Esophagus muscularis mucosa (tissue), 4 donors: ENCODE data around the gene SLC6A9. TPM values are rescaled to one million over a fixed set of nuclear protein-coding genes. Genes with fewer than 3 reads are reported as not detected.

ENCODE experiments used
- DNase-seq: peaks from one replicate; pipeline ENCODE4 v3.0.0-alpha.2; 2017; ENCODE audit errors: extremely low spot score
- H3K27ac ChIP-seq, 4 donors: fragments of 200-600 bp; sonication (generic); replicated peaks in 1 of 4; 1 replicate in 3 of 4; 2 replicates in 1 of 4; pipeline ENCODE4 v1.5.1; 2016 to 2019; ENCODE audit warnings: mild to moderate bottlenecking in 1 of 4
- H3K27me3 ChIP-seq, 4 donors: fragments of 200-600 bp; sonication (generic); one replicate each; pipeline versions ENCODE4 v1.5.1 to v1.6.0; 2016 to 2019
- H3K36me3 ChIP-seq, 4 donors: fragments of 200-600 bp; sonication (generic); one replicate each; pipeline ENCODE4 v1.5.1; 2016 to 2019
- H3K4me1 ChIP-seq, 4 donors: fragments of 200-600 bp; sonication (generic); one replicate each; pipeline ENCODE4 v1.5.1; 2016 to 2019
- H3K4me3 ChIP-seq, 4 donors: fragments of 200-600 bp; sonication (generic); 1 replicate in 2 of 4; 2 replicates in 2 of 4; pipeline ENCODE4 v1.5.1; 2016 to 2019; ENCODE audit warnings: mild to moderate bottlenecking in 4 of 4, moderate library complexity in 1 of 4
- H3K9me3 ChIP-seq, 4 donors: fragments of 200-600 bp; sonication (generic); 1 replicate in 3 of 4; 2 replicates in 1 of 4; pipeline ENCODE4 v1.5.1; 2016 to 2019
- CTCF ChIP-seq, 3 experiments: fragments of 200-600 bp in 2 of 3; fragments of 450-650 bp in 1 of 3; sonication (generic) in 2 of 3; IDR thresholded peaks; one replicate each; pipeline ENCODE4 v1.5.1; 2017 to 2019; ENCODE audit warnings: antibody characterized with exemption in 3 of 3, mild to moderate bottlenecking in 2 of 3, moderate library complexity in 1 of 3
- EP300 ChIP-seq: sonication (generic); formaldehyde crosslinking; IDR thresholded peaks from one replicate; pipeline ENCODE4 v1.6.1; 2017; ENCODE audit warnings: antibody characterized with exemption
- POLR2A ChIP-seq: fragments of 450-650 bp; IDR thresholded peaks from one replicate; pipeline ENCODE4 v1.6.1; 2017; ENCODE audit warnings: antibody characterized with exemption, moderate library complexity, mild to moderate bottlenecking, low read depth
- POLR2AphosphoS5 ChIP-seq, 2 donors: sonication (generic); formaldehyde crosslinking; IDR thresholded peaks; one replicate each; pipeline ENCODE4 v1.6.1; 2017; ENCODE audit warnings: antibody characterized with exemption in 2 of 2
- WGBS: methylation state at CpG from one replicate; pipeline ENCODE4 v1.1.5; 2018; 5-methylcytosine and 5-hydroxymethylcytosine counted together
- intact Hi-C: fragments of 100-400 bp; cut with DNase I; formaldehyde crosslinking; loops from one replicate; pipeline ENCODE4 v1.15.1; 2023
- total RNA-seq, 4 donors: library from RNA; depleted of rRNA; stranded (reverse); fragments of >200 nt; gene quantifications; one replicate each; pipeline versions ENCODE4 v1.1.0 to v1.2.1, GENCODE V29; 2016

SLC6A9 gene
- total RNA-seq, 4 donors from 2014 or later = 5.2 to 17.9 (median 7.8) TPM

GRCh38 chr1:44016890-44017400 is 14.3 kb downstream of the SLC6A9 start:
- peaks cover 2 to 28% (median 12%) of the 10 kb centered on the region in 4 donors for H3K4me1 ChIP-seq
- no peaks in the 10 kb centered on the region for H3K27me3 ChIP-seq
- TF ChIP-seq POLR2A = no peak
- TF ChIP-seq CTCF (IDR thresholded peaks at IDR 0.05) = no peak
- TF ChIP-seq POLR2AphosphoS5 (IDR thresholded peaks at IDR 0.05) = no peak
- no peak for TF ChIP-seq EP300
- H3K4me3 ChIP-seq = no peak overlapping the region
- H3K9me3 ChIP-seq = no peaks in the 10 kb centered on the region
- intact Hi-C loops = no loop called here
- WGBS = 91% methylated on average over 19 of the region's 20 CpGs
- H3K27ac ChIP-seq = no peak overlapping the region
- no peak for DNase-seq
- H3K36me3 ChIP-seq = peaks cover 0 to 35% (median 11%) of the 10 kb centered on the region in 4 donors

- no peak for DNase-seq
- no peak overlapping the region for H3K4me3 ChIP-seq
- intact Hi-C loops = no loop called here
- peaks cover 2 to 34% (median 12%) of the 10 kb centered on the region in 4 donors for H3K4me1 ChIP-seq
- peaks cover 0 to 28% (median 7%) of the 10 kb centered on the region in 4 donors for H3K36me3 ChIP-seq
- WGBS = 87% methylated on average over 20 of the region's 20 CpGs
- no peak overlapping the region for H3K27ac ChIP-seq
- H3K27me3 ChIP-seq = no peaks in the 10 kb centered on the region
- H3K9me3 ChIP-seq = no peaks in the 10 kb centered on the region
- TF ChIP-seq POLR2A (no peak), EP300 (no peak), POLR2AphosphoS5 (IDR thresholded peaks at IDR 0.05) (no peak), CTCF (IDR thresholded peaks at IDR 0.05) (no peak)
Measured at GRCh38 chr1:44016041-44016889, 15.0 kb downstream of the SLC6A9 start.

- Histone ChIP-seq H3K36me3 (peaks cover 0 to 18% (median 4%) of the 10 kb centered on the region in 4 donors), H3K4me3 (no peak overlapping the region), H3K27me3 (no peaks in the 10 kb centered on the region), H3K4me1 (peaks cover 2 to 37% (median 13%) of the 10 kb centered on the region in 4 donors), H3K27ac (no peak overlapping the region), H3K9me3 (no peaks in the 10 kb centered on the region)
- no peak for DNase-seq
- intact Hi-C loops = no loop called here
- 78% methylated on average over 3 of the region's 3 CpGs for WGBS
- TF ChIP-seq EP300 = no peak
- TF ChIP-seq CTCF (IDR thresholded peaks at IDR 0.05) = no peak
- TF ChIP-seq POLR2A = no peak
- no peak for TF ChIP-seq POLR2AphosphoS5 (IDR thresholded peaks at IDR 0.05)
Measured at GRCh38 chr1:44015206-44015605, 16.1 kb downstream of the SLC6A9 start.

- Histone ChIP-seq H3K4me1 (peaks cover 2 to 37% (median 13%) of the 10 kb centered on the region in 4 donors), H3K4me3 (no peak overlapping the region), H3K36me3 (peaks cover 0 to 18% (median 3%) of the 10 kb centered on the region in 4 donors), H3K27me3 (no peaks in the 10 kb centered on the region), H3K9me3 (no peaks in the 10 kb centered on the region), H3K27ac (no peak overlapping the region)
- TF ChIP-seq POLR2A (no peak), POLR2AphosphoS5 (IDR thresholded peaks at IDR 0.05) (no peak), EP300 (no peak), CTCF (IDR thresholded peaks at IDR 0.05) (no peak)
- 81% methylated on average over 8 of the region's 8 CpGs for WGBS
- intact Hi-C loops = no loop called here
- no peak for DNase-seq
Measured at GRCh38 chr1:44014365-44015104, 16.7 kb downstream of the SLC6A9 start.
